Smooth muscle cell (in vitro differentiated cells): ENCODE data around the gene LARP4B. TPM values are rescaled to one million over a fixed set of nuclear protein-coding genes. Genes with fewer than 3 reads are reported as not detected.
A peak's percentile ranks its signal among the peaks of the same experiment; 100 is the strongest.

Source experiments
- DNase-seq: peaks from one replicate; lab custom pipeline; 2025; ENCODE audit not compliant: unreplicated experiment; lab: John Stamatoyannopoulos, UW
- H2AFZ ChIP-seq: fragments of 200-600 bp; sonication (generic); 2 replicates; pipeline ENCODE4 v1.6.0; 2016; ENCODE audit warnings: antibody characterized with exemption, low read depth, mild to moderate bottlenecking
- H3F3A ChIP-seq: fragments of 200-600 bp; sonication (generic); 2 replicates; pipeline ENCODE4 v1.6.0; 2017; ENCODE audit warnings: antibody characterized with exemption, low read depth
- H3K27ac ChIP-seq: fragments of 200-600 bp; sonication (generic); 2 replicates; pipeline ENCODE4 v1.5.1; 2016; ENCODE audit warnings: low read depth, mild to moderate bottlenecking
- H3K27me3 ChIP-seq: fragments of 200-600 bp; sonication (generic); 2 replicates; pipeline ENCODE4 v1.6.1; 2016; ENCODE audit warnings: low read depth, mild to moderate bottlenecking
- H3K36me3 ChIP-seq: fragments of 200-600 bp; sonication (generic); 2 replicates; pipeline ENCODE4 v1.5.1; 2016; ENCODE audit warnings: low read depth
- H3K4me1 ChIP-seq: fragments of 200-600 bp; sonication (generic); 2 replicates; pipeline ENCODE4 v1.5.1; 2016; ENCODE audit warnings: low read depth
- H3K4me2 ChIP-seq: fragments of 200-600 bp; sonication (generic); 2 replicates; pipeline ENCODE4 v1.6.0; 2016; ENCODE audit warnings: mild to moderate bottlenecking
- H3K4me3 ChIP-seq: fragments of 200-600 bp; sonication (generic); 2 replicates; pipeline ENCODE4 v1.5.1; 2016; ENCODE audit warnings: mild to moderate bottlenecking
- H3K79me2 ChIP-seq: fragments of 200-600 bp; sonication (generic); 2 replicates; pipeline ENCODE4 v1.6.0; 2016; ENCODE audit warnings: low read depth, mild to moderate bottlenecking
- H3K9ac ChIP-seq: fragments of 200-600 bp; sonication (generic); 2 replicates; pipeline ENCODE4 v1.6.0; 2016; ENCODE audit warnings: low read depth
- H3K9me3 ChIP-seq: fragments of 200-600 bp; sonication (generic); replicated peaks from 2 replicates; pipeline ENCODE4 v1.5.1; 2016; ENCODE audit warnings: low read depth
- H4K20me1 ChIP-seq: fragments of 200-600 bp; sonication (generic); 2 replicates; pipeline ENCODE4 v1.6.0; 2016; ENCODE audit warnings: low read depth
- WGBS: methylation state at CpG from one replicate; pipeline ENCODE4 v1.1.7; 2016; ENCODE audit warnings: low lambda C conversion rate; 5-methylcytosine and 5-hydroxymethylcytosine counted together
- polyA plus RNA-seq: library from polyadenylated mRNA; unstranded; fragments of >200 nt; fragmentation: Nextera tagmentation; extraction: Ambion mirVana; gene quantifications from 2 replicates; pipeline ENCODE4 v1.2.1, GENCODE V29; 2016
- total RNA-seq: library from RNA; depleted of rRNA; stranded (reverse); fragments of >200 nt; gene quantifications from 2 replicates; pipeline ENCODE4 v1.2.3, GENCODE V29; 2014
- TF ChIP-seq, protein P1 (sequence below): fragments of 200-600 bp; sonication (generic); IDR thresholded peaks from 2 replicates; pipeline ENCODE4 v1.5.1; 2017; ENCODE audit warnings: borderline replicate concordance, mild to moderate bottlenecking, antibody characterized with exemption; ENCODE audit not compliant: insufficient read depth, poor library complexity, severe bottlenecking

Gene LARP4B
- total and polyA plus RNA-seq, 2 experiments from 2014 or later, result 16.7 to 24.9 TPM

DNA sequence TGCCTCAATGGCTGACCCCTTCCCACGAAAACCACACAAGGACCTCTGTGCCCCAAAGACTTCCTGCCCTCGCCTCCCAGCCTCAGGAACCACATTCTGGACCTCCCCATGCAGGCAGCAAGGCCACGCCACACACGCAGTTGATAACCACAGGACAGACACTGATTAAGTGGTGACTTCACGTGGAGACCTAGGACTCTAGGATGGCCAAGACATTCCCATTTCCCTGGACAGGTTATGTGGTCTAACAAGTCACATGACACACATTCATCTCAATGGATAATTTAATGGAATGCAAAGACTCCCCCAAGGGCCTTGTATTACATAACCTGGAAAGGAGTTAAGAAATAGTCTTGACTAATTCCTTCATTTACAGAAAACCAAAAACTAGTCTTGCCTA is 110.2 kb downstream of the LARP4B start:
- H3K36me3 ChIP-seq, result peaks cover 10% of the 10 kb centered on the region
- H3K4me3 ChIP-seq, result no peak overlapping the region
- DNase-seq, result no peak
- no peak overlapping the region for H3K27ac ChIP-seq
- no peak overlapping the region for H3K4me2 ChIP-seq
- WGBS, result 90% methylated on average over 5 of the region's 5 CpGs
- no peaks in the 10 kb centered on the region for H3K4me1 ChIP-seq
- H3K27me3 ChIP-seq, result no peaks in the 10 kb centered on the region
- H3K79me2 ChIP-seq, result no peaks in the 10 kb centered on the region
- H3K9ac ChIP-seq, result no peak overlapping the region
- peaks cover 10% of the 10 kb centered on the region for H4K20me1 ChIP-seq
- no peak overlapping the region for H2AFZ ChIP-seq
- no peaks in the 10 kb centered on the region for H3F3A ChIP-seq
- TF ChIP-seq, protein P1, sequence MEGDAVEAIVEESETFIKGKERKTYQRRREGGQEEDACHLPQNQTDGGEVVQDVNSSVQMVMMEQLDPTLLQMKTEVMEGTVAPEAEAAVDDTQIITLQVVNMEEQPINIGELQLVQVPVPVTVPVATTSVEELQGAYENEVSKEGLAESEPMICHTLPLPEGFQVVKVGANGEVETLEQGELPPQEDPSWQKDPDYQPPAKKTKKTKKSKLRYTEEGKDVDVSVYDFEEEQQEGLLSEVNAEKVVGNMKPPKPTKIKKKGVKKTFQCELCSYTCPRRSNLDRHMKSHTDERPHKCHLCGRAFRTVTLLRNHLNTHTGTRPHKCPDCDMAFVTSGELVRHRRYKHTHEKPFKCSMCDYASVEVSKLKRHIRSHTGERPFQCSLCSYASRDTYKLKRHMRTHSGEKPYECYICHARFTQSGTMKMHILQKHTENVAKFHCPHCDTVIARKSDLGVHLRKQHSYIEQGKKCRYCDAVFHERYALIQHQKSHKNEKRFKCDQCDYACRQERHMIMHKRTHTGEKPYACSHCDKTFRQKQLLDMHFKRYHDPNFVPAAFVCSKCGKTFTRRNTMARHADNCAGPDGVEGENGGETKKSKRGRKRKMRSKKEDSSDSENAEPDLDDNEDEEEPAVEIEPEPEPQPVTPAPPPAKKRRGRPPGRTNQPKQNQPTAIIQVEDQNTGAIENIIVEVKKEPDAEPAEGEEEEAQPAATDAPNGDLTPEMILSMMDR, result no peak
- H3K9me3 ChIP-seq, result no peaks in the 10 kb centered on the region

GRCh38 chr10:819816-820215 is 111.7 kb downstream of the LARP4B start:
- H3F3A ChIP-seq, result no peaks in the 10 kb centered on the region
- H3K36me3 ChIP-seq, result peaks cover 3% of the 10 kb centered on the region
- peak overlapping the region; percentile 73 for H3K27ac ChIP-seq
- no peaks in the 10 kb centered on the region for H3K9me3 ChIP-seq
- TF ChIP-seq, protein P1, result no peak
- H2AFZ ChIP-seq, result no peak overlapping the region
- peaks cover 5% of the 10 kb centered on the region for H4K20me1 ChIP-seq
- no peak overlapping the region for H3K4me3 ChIP-seq
- H3K27me3 ChIP-seq, result no peaks in the 10 kb centered on the region
- H3K79me2 ChIP-seq, result no peaks in the 10 kb centered on the region
- WGBS, result 95% methylated on average over 8 of the region's 8 CpGs
- H3K4me2 ChIP-seq, result no peak overlapping the region
- no peak overlapping the region for H3K9ac ChIP-seq
- no peak for DNase-seq
- H3K4me1 ChIP-seq, result no peaks in the 10 kb centered on the region

DNA sequence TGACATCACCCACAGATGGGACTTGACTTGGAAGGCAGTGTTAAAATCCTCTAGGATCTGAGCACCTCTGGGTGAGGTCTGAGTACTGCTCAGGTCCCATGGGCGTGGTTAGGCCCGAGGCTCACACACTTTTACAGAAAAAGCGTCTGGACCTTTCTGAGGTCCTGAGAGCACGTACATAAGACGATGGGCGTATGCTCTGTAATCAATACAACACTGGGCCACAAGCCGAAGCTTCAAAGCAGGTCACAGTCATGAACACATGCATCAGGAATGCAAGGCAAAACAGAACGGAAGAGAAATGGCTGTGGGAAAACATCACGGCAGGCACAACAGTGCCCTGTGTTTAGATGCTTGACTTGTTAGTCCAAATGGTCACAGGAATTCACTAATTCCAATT is 112.2 kb downstream of the LARP4B start:
- H3K9ac ChIP-seq, result no peak overlapping the region
- H3K9me3 ChIP-seq, result no peaks in the 10 kb centered on the region
- 45% methylated on average over 9 of the region's 9 CpGs for WGBS
- no peaks in the 10 kb centered on the region for H3K79me2 ChIP-seq
- no peaks in the 10 kb centered on the region for H3K27me3 ChIP-seq
- no peaks in the 10 kb centered on the region for H3K4me1 ChIP-seq
- no peak overlapping the region for H3K4me3 ChIP-seq
- no peak overlapping the region for H3K4me2 ChIP-seq
- peak overlapping the region; percentile 73 for H3K27ac ChIP-seq
- TF ChIP-seq, protein P1, result no peak
- H3F3A ChIP-seq, result no peaks in the 10 kb centered on the region
- H2AFZ ChIP-seq, result no peak overlapping the region
- no peak for DNase-seq
- H3K36me3 ChIP-seq, result peaks cover 3% of the 10 kb centered on the region
- peaks cover 5% of the 10 kb centered on the region for H4K20me1 ChIP-seq

DNA sequence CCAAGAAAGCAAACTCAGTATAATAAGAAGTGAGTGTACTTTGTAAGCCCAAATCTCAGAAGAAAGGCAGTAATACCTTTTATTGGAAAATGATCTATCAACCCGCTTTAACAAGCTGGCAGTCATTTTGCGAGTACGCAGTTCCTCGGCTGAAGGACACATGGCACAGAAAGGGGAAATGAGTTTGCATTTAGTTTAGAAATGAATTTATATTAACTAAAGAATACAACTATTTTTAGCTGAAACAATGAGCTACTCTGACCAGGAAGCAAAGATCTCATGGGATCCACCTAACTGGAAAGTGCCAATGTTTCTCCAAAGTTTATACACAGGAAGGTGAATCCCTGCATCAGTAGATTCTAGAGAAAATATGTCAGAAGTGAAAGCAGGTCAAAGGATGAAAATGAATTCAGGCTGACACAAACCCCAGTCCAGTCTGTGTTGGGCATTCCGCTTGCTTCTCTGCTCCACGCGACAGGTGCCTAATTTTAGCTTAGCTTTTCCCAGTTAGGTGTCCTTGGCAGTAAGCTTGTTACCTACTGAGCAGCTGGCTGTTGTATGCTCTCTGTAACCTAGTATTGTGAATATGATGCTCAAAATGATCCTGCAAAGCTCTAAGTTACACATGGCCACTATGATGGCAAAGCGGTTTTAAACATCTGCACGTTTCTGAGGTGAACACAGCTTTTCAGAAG is 112.8 kb downstream of the LARP4B start:
- WGBS, result 94% methylated on average over 9 of the region's 9 CpGs
- Histone ChIP-seq H3K4me3 (no peak overlapping the region), H4K20me1 (peaks cover 5% of the 10 kb centered on the region), H3K79me2 (no peaks in the 10 kb centered on the region), H3K4me1 (no peaks in the 10 kb centered on the region), H3K36me3 (peaks cover 3% of the 10 kb centered on the region), H3K27me3 (no peaks in the 10 kb centered on the region), H3K9me3 (no peaks in the 10 kb centered on the region), H3K4me2 (no peak overlapping the region), H3F3A (no peaks in the 10 kb centered on the region), H3K27ac (peak overlapping the region; percentile 73), H2AFZ (no peak overlapping the region), H3K9ac (no peak overlapping the region)
- DNase-seq, result no peak
- TF ChIP-seq, protein P1, result no peak
